T-cell (primary cell): ENCODE data around the gene CRTC3. TPM values are rescaled to one million over a fixed set of nuclear protein-coding genes. Genes with fewer than 3 reads are reported as not detected.
A peak's percentile ranks its signal among the peaks of the same experiment; 100 is the strongest.

Experiments used
- ATAC-seq, 4 experiments: fragments of 200-7000 bp in 3 of 4; fragments of 150-1000 bp in 1 of 4; cut with Tn5 transposase; replicated peaks in 1 of 4; 1 replicate in 3 of 4; 2 replicates in 1 of 4; pipeline ENCODE4 v1.10.0; 2021; ENCODE audit warnings: moderate library complexity in 3 of 4, mild to moderate bottlenecking in 2 of 4, moderate number of reproducible peaks in 1 of 4
- CTCF ChIA-PET, 2 donors: fragments of 300-600 bp; sonication (Branson Sonifier 250); formaldehyde crosslinking; loops; one replicate each; lab custom pipeline; 2022; ENCODE audit warnings: antibody characterized with exemption in 2 of 2; lab: Charles Lee
- POLR2A ChIA-PET, 2 donors: fragments of 300-600 bp; sonication (Branson Sonifier 250); formaldehyde crosslinking; loops; one replicate each; lab custom pipeline; 2022; ENCODE audit warnings: antibody characterized with exemption in 2 of 2; lab: Charles Lee
- DNase-seq, 35 experiments: peaks; one replicate each; pipeline versions ENCODE4 v3.0.0 to v3.0.0-alpha.2; 2013 to 2023
- H3K27ac ChIP-seq: one replicate; pipeline ENCODE4 v1.5.1; 2013; ENCODE audit warnings: low read length
- H3K27me3 ChIP-seq, 2 experiments: replicated peaks in 1 of 2; 1 replicate in 1 of 2; 2 replicates in 1 of 2; pipeline versions ENCODE4 v1.6.1 to v1.7.0; 2013; ENCODE audit warnings: low read length in 1 of 2, mixed read lengths in 1 of 2; ENCODE audit not compliant: control insufficient read depth in 2 of 2, insufficient read depth in 2 of 2; ENCODE audit errors: extremely low read depth in 1 of 2
- H3K36me3 ChIP-seq, 2 donors: 1 replicate in 1 of 2; 2 replicates in 1 of 2; pipeline versions ENCODE4 v1.6.1 to v1.7.0; 2013; ENCODE audit warnings: low read length in 1 of 2; ENCODE audit not compliant: control insufficient read depth in 2 of 2, insufficient read depth in 1 of 2; ENCODE audit errors: extremely low read depth in 1 of 2
- H3K4me1 ChIP-seq, 2 experiments: 1 replicate in 1 of 2; 2 replicates in 1 of 2; pipeline versions ENCODE4 v1.6.1 to v1.7.0; 2013; ENCODE audit warnings: low read length in 2 of 2, mixed read lengths in 1 of 2; ENCODE audit not compliant: insufficient read depth in 2 of 2, control insufficient read depth in 1 of 2; ENCODE audit errors: extremely low read depth in 1 of 2
- H3K4me3 ChIP-seq, 2 donors: 1 replicate in 1 of 2; 2 replicates in 1 of 2; pipeline versions ENCODE4 v1.5.1 to v1.7.0; 2013; ENCODE audit warnings: mild to moderate bottlenecking in 2 of 2, low read length in 1 of 2, moderate library complexity in 1 of 2; ENCODE audit not compliant: control insufficient read depth in 1 of 2; ENCODE audit errors: extremely low read depth in 1 of 2
- H3K9me3 ChIP-seq: 2 replicates; pipeline ENCODE4 v1.7.0; 2013
- H3K27ac Mint-ChIP-seq, 2 donors: one replicate each; pipeline ENCODE4 v1.8.0; 2020 to 2021; ENCODE audit warnings: mild to moderate bottlenecking in 2 of 2, mixed read lengths in 2 of 2
- H3K27me3 Mint-ChIP-seq, 2 donors: one replicate each; pipeline ENCODE4 v1.8.0; 2021 to 2022; ENCODE audit warnings: mixed read lengths in 2 of 2
- H3K36me3 Mint-ChIP-seq: one replicate; pipeline ENCODE4 v1.8.0; 2021; ENCODE audit warnings: mixed read lengths
- H3K4me1 Mint-ChIP-seq, 3 donors: one replicate each; pipeline ENCODE4 v1.8.0; 2020 to 2022; ENCODE audit warnings: mixed read lengths in 3 of 3, mild to moderate bottlenecking in 1 of 3
- H3K4me3 Mint-ChIP-seq, 3 donors: one replicate each; pipeline ENCODE4 v1.8.0; 2020 to 2022; ENCODE audit warnings: mild to moderate bottlenecking in 3 of 3, mixed read lengths in 3 of 3, moderate library complexity in 3 of 3
- H3K9me3 Mint-ChIP-seq, 3 donors: one replicate each; pipeline ENCODE4 v1.8.0; 2020 to 2022; ENCODE audit warnings: mixed read lengths in 3 of 3
- WGBS: methylation state at CpG from one replicate; pipeline ENCODE4 v1.1.5; 2013; ENCODE audit warnings: missing lambda C conversion rate; ENCODE audit not compliant: insufficient coverage; 5-methylcytosine and 5-hydroxymethylcytosine counted together
- total RNA-seq, 35 experiments: library from RNA in 6 of 35; stranded (reverse) in 6 of 35; fragments of 120-200 nt in 1 of 35; gene quantifications; one replicate each; pipeline versions ENCODE4 v1.2.1 to v1.2.4 and lab custom pipeline; 2013 to 2026

The CRTC3 gene
- total RNA-seq, 5 donors from 2014 or later (not counting 1 experiment from before 2014, with no cell fraction given), result 88.3 to 119 (median 89.1) TPM

- Mint-ChIP-seq H3K4me1 (no peaks in the 10 kb centered on the region), H3K4me3 (no peak overlapping the region), H3K9me3 (no peaks in the 10 kb centered on the region), H3K27ac (peak overlapping the region; percentile 0 to 4), H3K36me3 (peaks cover 48% of the 10 kb centered on the region), H3K27me3 (no peaks in the 10 kb centered on the region)
- Histone ChIP-seq H3K27me3 (no peaks in the 10 kb centered on the region), H3K4me1 (no peaks in the 10 kb centered on the region), H3K36me3 (peaks cover 23 to 66% of the 10 kb centered on the region in 2 donors), H3K27ac (no peak overlapping the region), H3K4me3 (no peak overlapping the region), H3K9me3 (no peaks in the 10 kb centered on the region)
- ATAC-seq (no peak), DNase-seq (no peak)
- POLR2A ChIA-PET, result no interaction called here
- CTCF ChIA-PET, result no interaction called here
- WGBS, result 87% methylated on average over 6 of the region's 6 CpGs
Measured at GRCh38 chr15:90637693-90638092, 108.0 kb downstream of the CRTC3 start.

GRCh38 chr15:90638201-90638691 is 108.5 kb downstream of the CRTC3 start:
- peaks cover 23 to 66% of the 10 kb centered on the region in 2 donors for H3K36me3 ChIP-seq
- Mint-ChIP-seq H3K36me3 (peaks cover 48% of the 10 kb centered on the region), H3K4me1 (no peaks in the 10 kb centered on the region), H3K9me3 (no peaks in the 10 kb centered on the region), H3K27me3 (no peaks in the 10 kb centered on the region), H3K4me3 (no peak overlapping the region), H3K27ac (peak overlapping the region; percentile 0 to 4)
- WGBS, result 86% methylated on average over 4 of the region's 12 CpGs
- ATAC-seq (no peak), DNase-seq (no peak)
- no peaks in the 10 kb centered on the region for H3K27me3 ChIP-seq
- H3K4me3 ChIP-seq, result no peak overlapping the region
- no peaks in the 10 kb centered on the region for H3K4me1 ChIP-seq
- CTCF ChIA-PET, result interaction anchor here in 1 of 2 donors (1.0 kb wide), 1 partner anchor 156 kb away, joined by 3 read pairs; no protein-coding TSS in a partner anchor
- H3K27ac ChIP-seq, result no peak overlapping the region
- H3K9me3 ChIP-seq, result no peaks in the 10 kb centered on the region
- POLR2A ChIA-PET, result no interaction called here

GRCh38 chr15:90638963-90639362 is 109.2 kb downstream of the CRTC3 start:
- no peaks in the 10 kb centered on the region for H3K27me3 Mint-ChIP-seq
- DNase-seq (no peak), ATAC-seq (no peak)
- H3K4me1 Mint-ChIP-seq, result no peaks in the 10 kb centered on the region
- H3K9me3 Mint-ChIP-seq, result no peaks in the 10 kb centered on the region
- H3K36me3 Mint-ChIP-seq, result peaks cover 47% of the 10 kb centered on the region
- peak overlapping the region; percentile 34 to 55 for H3K27ac Mint-ChIP-seq
- POLR2A ChIA-PET, result no interaction called here
- no peaks in the 10 kb centered on the region for H3K27me3 ChIP-seq
- H3K4me3 ChIP-seq, result no peak overlapping the region
- CTCF ChIA-PET, result interaction anchor here in 1 of 2 donors (1.0 kb wide), 1 partner anchor 156 kb away, joined by 3 read pairs; no protein-coding TSS in a partner anchor
- peaks cover 23 to 70% of the 10 kb centered on the region in 2 donors for H3K36me3 ChIP-seq
- no peak overlapping the region for H3K4me3 Mint-ChIP-seq
- H3K4me1 ChIP-seq, result no peaks in the 10 kb centered on the region
- no peaks in the 10 kb centered on the region for H3K9me3 ChIP-seq
- no CpG with 5 or more reads among the region's 11 CpGs for WGBS
- no peak overlapping the region for H3K27ac ChIP-seq

GRCh38 chr15:90640862-90641261 is 111.1 kb downstream of the CRTC3 start:
- 84% methylated on average over 2 of the region's 8 CpGs for WGBS
- POLR2A ChIA-PET, result no interaction called here
- H3K36me3 ChIP-seq, result peaks cover 18 to 57% of the 10 kb centered on the region in 2 donors

GRCh38 chr15:90641581-90642463 is 112.1 kb downstream of the CRTC3 start:
- Mint-ChIP-seq H3K36me3 (peaks cover 39% of the 10 kb centered on the region), H3K9me3 (no peaks in the 10 kb centered on the region), H3K27ac (no peak overlapping the region), H3K4me1 (peaks cover 0 to 13% (median 7%) of the 10 kb centered on the region in 3 donors), H3K4me3 (no peak overlapping the region), H3K27me3 (no peaks in the 10 kb centered on the region)
- Histone ChIP-seq H3K27ac (no peak overlapping the region), H3K4me3 (no peak overlapping the region), H3K4me1 (no peaks in the 10 kb centered on the region), H3K9me3 (no peaks in the 10 kb centered on the region), H3K27me3 (no peaks in the 10 kb centered on the region), H3K36me3 (peaks cover 18 to 57% of the 10 kb centered on the region in 2 donors)
- 92% methylated on average over 13 of the region's 16 CpGs for WGBS
- ChIA-PET POLR2A (no interaction called here), CTCF (interaction anchor here in 1 of 2 donors (0.6 kb wide), 1 partner anchor 296 kb away, joined by 4 read pairs; no protein-coding TSS in a partner anchor)
- ATAC-seq, result no peak
- no peak for DNase-seq

More at GRCh38 chr15:90640862-90641261, 111.1 kb downstream of the CRTC3 start:
- ATAC-seq, result no peak
- no peak overlapping the region for H3K4me3 ChIP-seq
- Mint-ChIP-seq H3K4me3 (no peak overlapping the region), H3K9me3 (no peaks in the 10 kb centered on the region), H3K4me1 (peaks cover 0 to 4% (median 2%) of the 10 kb centered on the region in 3 donors), H3K36me3 (peaks cover 39% of the 10 kb centered on the region), H3K27ac (no peak overlapping the region), H3K27me3 (no peaks in the 10 kb centered on the region)
- H3K27me3 ChIP-seq, result no peaks in the 10 kb centered on the region
- DNase-seq, result no peak
- no peak overlapping the region for H3K27ac ChIP-seq
- CTCF ChIA-PET, result no interaction called here
- no peaks in the 10 kb centered on the region for H3K4me1 ChIP-seq
- H3K9me3 ChIP-seq, result no peaks in the 10 kb centered on the region

- Histone ChIP-seq H3K9me3 (no peaks in the 10 kb centered on the region), H3K4me1 (peaks cover 0 to 2% of the 10 kb centered on the region in 2 experiments), H3K27ac (no peak overlapping the region), H3K36me3 (peaks cover 18 to 57% of the 10 kb centered on the region in 2 donors), H3K4me3 (no peak overlapping the region), H3K27me3 (no peaks in the 10 kb centered on the region)
- CTCF ChIA-PET, result no interaction called here
- no peak overlapping the region for H3K27ac Mint-ChIP-seq
- no peaks in the 10 kb centered on the region for H3K9me3 Mint-ChIP-seq
- peaks cover 38% of the 10 kb centered on the region for H3K36me3 Mint-ChIP-seq
- H3K4me3 Mint-ChIP-seq, result no peak overlapping the region
- ATAC-seq, result peak in 1 of 4 experiments; percentile 21
- no peak for DNase-seq
- peaks cover 0 to 13% (median 7%) of the 10 kb centered on the region in 3 donors for H3K4me1 Mint-ChIP-seq
- WGBS, result 97% methylated on average over 26 of the region's 30 CpGs
- H3K27me3 Mint-ChIP-seq, result no peaks in the 10 kb centered on the region
- POLR2A ChIA-PET, result no interaction called here
Measured at GRCh38 chr15:90642464-90643300, 113.0 kb downstream of the CRTC3 start.
